Tibial artery (tissue), 4 donors: Measurements from ENCODE around the gene PRRT1B.

Experiments used
- DNase-seq, 2 donors: peaks; one replicate each; pipeline ENCODE4 v3.0.0-alpha.2; 2019
- H3K27ac ChIP-seq, 2 donors: fragments of 200-600 bp; sonication (generic) in 1 of 2; 1 replicate in 1 of 2; 2 replicates in 1 of 2; pipeline ENCODE4 v1.5.1; 2018 to 2019; ENCODE audit warnings: mild to moderate bottlenecking in 1 of 2
- H3K27me3 ChIP-seq, 2 donors: fragments of 200-600 bp; sonication (generic) in 1 of 2; one replicate each; pipeline versions ENCODE4 v1.5.1 to v1.6.0; 2016 to 2019
- H3K36me3 ChIP-seq, 3 donors: fragments of 200-600 bp; sonication (generic) in 2 of 3; one replicate each; pipeline ENCODE4 v1.5.1; 2016 to 2019; ENCODE audit warnings: mild to moderate bottlenecking in 2 of 3
- H3K4me1 ChIP-seq, 4 donors: fragments of 200-600 bp; sonication (generic) in 2 of 4; 1 replicate in 3 of 4; 2 replicates in 1 of 4; pipeline ENCODE4 v1.5.1; 2016 to 2019
- H3K4me3 ChIP-seq, 2 donors: fragments of 200-600 bp; sonication (generic) in 1 of 2; 1 replicate in 1 of 2; 2 replicates in 1 of 2; pipeline ENCODE4 v1.5.1; 2018 to 2019; ENCODE audit warnings: mild to moderate bottlenecking in 2 of 2
- H3K9me3 ChIP-seq, 3 donors: fragments of 200-600 bp; sonication (generic) in 1 of 3; one replicate each; pipeline ENCODE4 v1.5.1; 2016 to 2019
- CTCF ChIP-seq, 2 experiments: fragments of 200-600 bp in 1 of 2; fragments of 450-650 bp in 1 of 2; IDR thresholded peaks; one replicate each; pipeline ENCODE4 v1.5.1; 2017 to 2019; ENCODE audit warnings: antibody characterized with exemption in 2 of 2, mild to moderate bottlenecking in 1 of 2, moderate library complexity in 1 of 2
- intact Hi-C: fragments of 100-400 bp; cut with DNase I; formaldehyde crosslinking; loops from one replicate; pipeline ENCODE4 v1.15.0; 2023; ENCODE audit warnings: low total_unique reads

PRRT1B gene

DNA sequence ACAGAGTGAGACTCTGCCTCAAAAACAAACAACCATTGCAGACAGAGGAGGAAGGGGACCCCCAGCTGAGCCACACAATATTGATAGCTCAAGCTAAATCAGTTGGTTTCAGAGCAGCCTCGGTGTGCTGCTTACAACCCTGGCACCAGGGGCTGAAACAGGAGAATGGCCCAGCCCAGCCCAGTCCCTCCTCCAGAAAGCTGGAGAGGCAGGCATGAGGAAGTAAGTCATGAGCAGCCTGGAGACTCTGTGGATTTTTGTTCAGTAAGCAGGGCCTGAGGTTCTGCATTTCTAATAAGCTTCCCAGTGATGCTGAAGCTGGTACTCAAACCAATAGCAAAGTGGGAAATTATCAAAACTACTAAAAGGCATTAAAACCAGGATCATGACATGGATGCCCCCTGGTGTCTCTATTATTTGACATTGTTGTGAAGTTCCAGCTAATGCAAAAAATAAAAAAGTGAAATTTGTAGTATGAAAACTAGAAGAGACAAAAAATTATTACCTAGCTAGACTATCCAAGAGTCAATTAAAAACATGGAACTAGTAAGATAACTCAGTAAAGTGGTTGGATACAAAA lies 14.2 kb downstream of the PRRT1B start:
- Histone ChIP-seq H3K4me1 (peaks cover 0 to 3% (median 0%) of the 10 kb centered on the region in 4 donors), H3K36me3 (peaks cover 0 to 6% (median 0%) of the 10 kb centered on the region in 3 donors), H3K9me3 (peaks cover 0 to 16% (median 10%) of the 10 kb centered on the region in 3 donors), H3K4me3 (no peak overlapping the region), H3K27ac (no peak overlapping the region), H3K27me3 (peaks cover 0 to 27% of the 10 kb centered on the region in 2 donors)
- TF ChIP-seq CTCF (IDR thresholded peaks at IDR 0.05), result no peak
- DNase-seq, result no peak
- intact Hi-C loops, result no loop called here

DNA sequence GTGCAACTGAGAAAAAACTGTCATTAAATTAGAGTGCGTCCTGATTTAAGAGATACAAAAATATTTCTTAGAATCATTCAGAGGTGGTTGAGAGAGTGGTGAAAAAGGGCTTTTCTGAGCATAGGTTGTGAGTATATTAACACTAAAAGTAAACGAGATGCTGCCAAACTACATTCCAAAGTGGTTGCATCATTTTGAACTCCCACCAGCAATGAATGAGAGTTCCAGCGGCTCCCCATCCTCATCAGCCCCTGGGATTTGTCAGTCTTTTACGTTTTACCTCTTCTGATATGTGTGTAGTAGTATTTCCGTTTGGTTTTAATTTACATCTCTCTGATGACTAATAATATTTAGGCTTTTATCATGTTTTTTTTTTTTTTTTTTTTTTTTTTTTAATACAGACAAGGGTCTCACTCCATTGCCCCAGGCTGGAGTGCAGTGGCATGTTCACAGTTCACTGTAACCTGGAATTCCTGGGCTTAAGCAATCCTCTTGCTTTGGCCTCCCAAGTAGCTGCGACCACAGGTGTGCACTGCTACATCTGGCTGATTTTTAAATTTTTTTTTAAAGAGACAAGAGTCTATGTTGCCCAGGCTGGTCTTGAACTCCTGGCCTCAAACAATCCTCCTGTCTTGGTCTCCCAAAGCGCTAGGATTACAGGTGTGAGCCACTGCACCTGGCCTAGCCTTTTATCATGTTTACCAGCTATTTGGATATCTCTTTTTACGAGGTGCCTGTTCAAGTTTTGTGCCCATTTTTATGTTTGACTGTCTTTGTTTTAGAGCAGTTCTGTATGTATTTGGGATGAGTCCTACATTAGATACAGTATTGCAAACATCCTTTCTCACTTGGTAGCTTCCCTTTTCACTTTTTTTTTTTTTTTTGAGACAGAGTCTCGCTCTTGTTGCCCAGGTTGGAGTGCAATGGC lies 17.0 kb downstream of the PRRT1B start:
- no peak for TF ChIP-seq CTCF (IDR thresholded peaks at IDR 0.05)
- peaks cover 0 to 16% (median 10%) of the 10 kb centered on the region in 3 donors for H3K9me3 ChIP-seq
- H3K27me3 ChIP-seq, result peaks cover 0 to 3% of the 10 kb centered on the region in 2 donors
- H3K4me3 ChIP-seq, result no peak overlapping the region
- peaks cover 0 to 6% (median 0%) of the 10 kb centered on the region in 3 donors for H3K36me3 ChIP-seq
- no peak overlapping the region for H3K27ac ChIP-seq
- H3K4me1 ChIP-seq, result no peaks in the 10 kb centered on the region
- intact Hi-C loops, result no loop called here
- no peak for DNase-seq

GRCh38 chr9:131565369-131565768 lies 20.0 kb downstream of the PRRT1B start:
- no peak overlapping the region for H3K27ac ChIP-seq
- H3K27me3 ChIP-seq, result no peaks in the 10 kb centered on the region
- peaks cover 3 to 17% (median 14%) of the 10 kb centered on the region in 3 donors for H3K36me3 ChIP-seq
- no peak for TF ChIP-seq CTCF (IDR thresholded peaks at IDR 0.05)
- DNase-seq, result no peak
- no peaks in the 10 kb centered on the region for H3K4me1 ChIP-seq
- H3K9me3 ChIP-seq, result peaks cover 0 to 12% (median 10%) of the 10 kb centered on the region in 3 donors
- intact Hi-C loops, result no loop called here
- no peak overlapping the region for H3K4me3 ChIP-seq

DNA sequence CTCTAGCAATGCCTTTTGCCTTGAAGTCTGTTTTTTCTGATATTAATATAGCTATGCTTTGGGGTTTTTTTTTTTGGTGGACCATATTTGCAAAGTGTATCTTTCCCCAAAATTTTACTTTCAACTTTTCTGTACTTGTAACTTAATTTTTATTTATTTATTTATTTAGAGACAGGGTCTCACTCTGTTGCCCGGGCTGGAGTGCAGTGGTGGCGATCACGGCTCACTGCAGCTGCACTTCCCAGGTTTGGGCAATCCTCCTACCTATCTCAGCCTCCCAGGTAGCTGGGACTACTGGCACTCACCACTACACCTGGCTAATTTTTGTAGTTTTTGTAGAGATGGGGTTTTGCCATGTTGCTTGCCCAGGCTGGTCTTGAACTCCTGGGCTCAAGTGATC lies 20.8 kb downstream of the PRRT1B start:
- no peak for TF ChIP-seq CTCF (IDR thresholded peaks at IDR 0.05)
- Histone ChIP-seq H3K36me3 (peaks cover 3 to 21% (median 14%) of the 10 kb centered on the region in 3 donors), H3K9me3 (peaks cover 0 to 12% (median 10%) of the 10 kb centered on the region in 3 donors), H3K27me3 (no peaks in the 10 kb centered on the region), H3K27ac (no peak overlapping the region), H3K4me1 (no peaks in the 10 kb centered on the region), H3K4me3 (no peak overlapping the region)
- DNase-seq, result no peak
- intact Hi-C loops, result no loop called here

GRCh38 chr9:131567910-131568309 lies 22.6 kb downstream of the PRRT1B start:
- Histone ChIP-seq H3K9me3 (peaks cover 0 to 6% (median 3%) of the 10 kb centered on the region in 3 donors), H3K4me1 (no peaks in the 10 kb centered on the region), H3K36me3 (peaks cover 16 to 39% (median 29%) of the 10 kb centered on the region in 3 donors), H3K4me3 (no peak overlapping the region), H3K27me3 (no peaks in the 10 kb centered on the region), H3K27ac (no peak overlapping the region)
- intact Hi-C loops, result no loop called here
- TF ChIP-seq CTCF (IDR thresholded peaks at IDR 0.05), result no peak
- DNase-seq, result no peak
